KBM-7 (cell line): ENCODE measurements around the gene PDE5A.

ENCODE experiments used
- DNase-seq: peaks from one replicate; pipeline ENCODE4 v3.0.0-alpha.2; 2015
- in situ Hi-C: fragments of 300-500 bp; cut with MboI; formaldehyde crosslinking; loops from 2 replicates; pipeline ENCODE4 v1.14.3; 2020; ENCODE audit warnings: low sequenced_read_pairs, low pct_unique_long_range_greater_than_20kb, mixed read lengths

Gene PDE5A

GRCh38 chr4:119597377-119597776, 31.2 kb downstream of the PDE5A start:
- DNase-seq = no peak
- in situ Hi-C loops = no loop called here

- in situ Hi-C loops = no loop called here
- DNase-seq = no peak
Measured at GRCh38 chr4:119593698-119594097, 34.9 kb downstream of the PDE5A start.

- DNase-seq = no peak
- in situ Hi-C loops = no loop called here
Measured at GRCh38 chr4:119592830-119593229, 35.8 kb downstream of the PDE5A start.

- DNase-seq = no peak
- in situ Hi-C loops = no loop called here
Measured at GRCh38 chr4:119589165-119589564, 39.4 kb downstream of the PDE5A start.

- in situ Hi-C loops = no loop called here
- DNase-seq = no peak
Measured at GRCh38 chr4:119587796-119588195, 40.8 kb downstream of the PDE5A start.

GRCh38 chr4:119585771-119586170, 42.8 kb downstream of the PDE5A start:
- DNase-seq = no peak
- in situ Hi-C loops = no loop called here

GRCh38 chr4:119581190-119581873, 47.3 kb downstream of the PDE5A start:
- DNase-seq = no peak
- in situ Hi-C loops = no loop called here

GRCh38 chr4:119580293-119580692, 48.3 kb downstream of the PDE5A start:
- no peak for DNase-seq
- in situ Hi-C loops = no loop called here

GRCh38 chr4:119579823-119580222, 48.8 kb downstream of the PDE5A start:
- DNase-seq = no peak
- in situ Hi-C loops = no loop called here

- in situ Hi-C loops = no loop called here
- no peak for DNase-seq
Measured at GRCh38 chr4:119570401-119570800, 58.2 kb downstream of the PDE5A start.

- no peak for DNase-seq
- in situ Hi-C loops = no loop called here
Measured at GRCh38 chr4:119564106-119564505, 64.5 kb downstream of the PDE5A start.

GRCh38 chr4:119559044-119559647, 69.5 kb downstream of the PDE5A start:
- DNase-seq = peak; percentile 48
- in situ Hi-C loops = no loop called here

- in situ Hi-C loops = no loop called here
Measured at GRCh38 chr4:119550857-119551532, 77.6 kb downstream of the PDE5A start.

GRCh38 chr4:119549639-119550038, 79.0 kb downstream of the PDE5A start:
- in situ Hi-C loops = no loop called here
- no peak for DNase-seq

More at GRCh38 chr4:119550857-119551532, 77.6 kb downstream of the PDE5A start:
- DNase-seq = no peak

- no peak for DNase-seq
- in situ Hi-C loops = no loop called here
Measured at GRCh38 chr4:119543779-119544178, 84.8 kb downstream of the PDE5A start.

- in situ Hi-C loops = no loop called here
- DNase-seq = no peak
Measured at GRCh38 chr4:119543187-119543586, 85.4 kb downstream of the PDE5A start.

- no peak for DNase-seq
- in situ Hi-C loops = no loop called here
Measured at GRCh38 chr4:119540249-119540648, 88.4 kb downstream of the PDE5A start.

- in situ Hi-C loops = no loop called here
Measured at GRCh38 chr4:119537586-119537985, 91.0 kb downstream of the PDE5A start.

GRCh38 chr4:119536572-119537528, 91.8 kb downstream of the PDE5A start:
- in situ Hi-C loops = no loop called here
- DNase-seq = no peak

More at GRCh38 chr4:119537586-119537985, 91.0 kb downstream of the PDE5A start:
- no peak for DNase-seq
